ENCODE data around the gene CUX1.
"Not testable (repeated sequence)": the region's sequence is repeated elsewhere in the genome, so short reads cannot be mapped to it uniquely, and the experiment has no call there.

Gene CUX1

DNA sequence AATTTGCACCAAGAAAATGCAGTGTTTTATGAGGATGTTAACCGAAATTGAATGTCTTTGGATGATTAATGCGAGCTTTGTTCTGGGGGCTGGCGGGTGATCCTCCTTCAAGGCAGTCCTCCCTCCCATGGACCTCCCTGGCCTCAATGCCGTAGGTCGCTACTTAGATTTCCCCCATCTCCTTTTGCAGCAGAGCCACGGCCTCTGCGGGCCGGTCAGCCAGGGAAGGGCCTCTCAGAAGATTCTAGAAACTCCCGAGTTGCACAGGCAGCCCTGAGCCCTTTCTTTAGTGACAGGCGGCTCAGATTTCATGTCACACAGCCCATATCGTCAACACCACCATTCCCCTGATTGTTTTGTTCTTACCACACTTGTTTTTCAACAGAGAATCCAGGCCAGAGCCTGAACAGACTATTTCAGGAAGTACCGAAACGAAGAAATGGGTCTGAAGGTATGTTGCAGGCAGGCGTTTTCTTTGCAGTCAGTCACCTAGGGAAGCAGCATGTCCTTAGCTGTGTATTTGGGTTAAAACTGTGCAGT is 381.1 kb downstream of the CUX1 start:
- DNase-seq: no peak

GRCh38 chr7:102201576-102201975 is 384.1 kb downstream of the CUX1 start:
- no peak for DNase-seq

GRCh38 chr7:102202556-102202955 is 385.1 kb downstream of the CUX1 start:
- DNase-seq: no peak

GRCh38 chr7:102203218-102203617 is 385.8 kb downstream of the CUX1 start:
- no peak for DNase-seq

GRCh38 chr7:102204212-102204611 is 386.8 kb downstream of the CUX1 start:
- DNase-seq: no peak

GRCh38 chr7:102205915-102206314 is 388.5 kb downstream of the CUX1 start:
- DNase-seq: no peak

GRCh38 chr7:102208826-102209225 is 391.4 kb downstream of the CUX1 start:
- DNase-seq: no peak

DNA sequence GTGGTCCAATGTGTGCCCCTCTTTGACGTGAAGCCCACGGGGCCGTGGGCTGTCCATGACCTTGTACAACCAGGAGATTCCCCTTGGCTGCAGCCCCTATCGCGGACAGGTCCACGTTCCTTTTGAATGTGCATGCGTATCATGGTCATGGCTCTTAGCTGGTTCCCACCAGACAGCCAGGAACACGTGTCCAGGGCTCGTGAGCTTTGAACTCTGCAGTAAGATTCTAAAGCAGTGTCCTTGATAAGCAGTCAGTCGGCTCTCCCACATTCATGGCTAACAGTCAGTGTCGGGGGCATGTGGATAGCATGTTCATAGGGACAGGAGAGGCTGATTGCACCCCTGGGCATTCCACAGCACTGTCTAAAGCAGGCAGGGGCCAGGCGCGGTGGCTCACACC is 393.4 kb downstream of the CUX1 start:
- no peak for DNase-seq

GRCh38 chr7:102211590-102212550 is 394.4 kb downstream of the CUX1 start:
- no peak for DNase-seq

GRCh38 chr7:102214477-102215072 is 397.1 kb downstream of the CUX1 start:
- DNase-seq: no peak

- DNase-seq: no peak
Measured at GRCh38 chr7:102215256-102215655, 397.8 kb downstream of the CUX1 start.

GRCh38 chr7:102215711-102216110 is 398.3 kb downstream of the CUX1 start:
- no peak for DNase-seq

DNA sequence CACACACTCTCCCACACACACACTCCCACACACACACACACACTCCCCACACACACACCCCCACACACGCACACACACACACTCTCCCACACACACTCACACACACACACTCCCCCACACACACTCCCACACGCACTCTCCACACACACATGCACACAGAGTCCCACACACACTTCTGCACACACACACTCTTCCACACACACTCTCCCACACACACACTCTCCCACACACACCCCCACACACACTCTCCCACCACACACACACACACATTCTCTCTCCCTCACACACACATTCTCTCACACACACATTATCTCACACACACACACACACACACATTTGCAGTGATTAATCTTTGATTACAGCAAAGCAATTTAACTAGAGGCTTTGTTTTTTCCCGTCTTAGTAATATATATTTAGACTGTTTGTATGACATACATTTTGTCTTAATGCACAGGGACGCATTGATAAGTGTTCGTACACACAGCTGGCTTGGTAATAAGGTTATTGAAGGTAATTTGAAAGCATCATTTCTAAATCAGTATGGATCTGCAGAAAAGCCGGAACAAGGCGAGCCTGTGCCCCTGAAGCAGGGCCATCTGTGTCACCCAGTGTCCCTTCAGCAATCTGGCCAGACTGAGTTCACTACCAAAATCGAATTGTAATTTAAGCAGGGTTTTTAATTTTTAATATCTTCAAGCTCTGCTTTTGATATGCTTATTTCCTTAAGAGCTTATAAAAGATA is 399.3 kb downstream of the CUX1 start:
- DNase-seq: no peak

DNA sequence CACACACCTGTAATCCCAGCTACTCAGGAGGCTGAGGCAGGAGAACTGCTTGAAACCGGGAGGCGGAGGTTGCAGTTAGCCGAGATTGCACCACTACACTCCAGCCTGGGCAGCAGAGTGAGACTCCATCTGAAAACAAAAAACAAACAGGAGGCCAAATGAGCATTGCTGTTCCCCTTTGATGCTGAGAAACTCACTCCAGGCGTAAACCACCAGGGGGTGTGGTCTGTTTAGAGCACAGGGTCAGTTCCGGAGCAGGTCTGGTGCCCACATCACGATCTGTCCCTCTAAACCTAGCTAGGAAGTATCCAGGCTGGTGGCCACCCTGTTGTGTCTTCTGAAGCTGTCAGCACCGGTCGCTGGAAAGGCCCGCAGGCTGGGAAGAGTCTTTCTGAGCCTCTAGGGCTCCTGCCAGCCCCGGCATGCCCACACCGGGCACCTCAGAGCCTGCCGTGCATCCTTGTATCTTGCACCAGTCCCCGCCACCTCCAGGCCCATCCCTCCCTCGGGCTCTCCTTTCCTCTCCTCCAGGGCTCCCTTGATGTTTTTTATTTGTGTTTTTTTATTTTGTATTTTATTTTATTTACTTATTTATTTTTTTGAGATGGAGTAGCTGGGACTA is 402.9 kb downstream of the CUX1 start:
- no peak for DNase-seq

- no peak for DNase-seq
Measured at GRCh38 chr7:102220960-102221800, 403.8 kb downstream of the CUX1 start.

GRCh38 chr7:102221961-102222360 is 404.5 kb downstream of the CUX1 start:
- DNase-seq: no peak

- no peak for DNase-seq
Measured at GRCh38 chr7:102222445-102222844, 405.0 kb downstream of the CUX1 start.

- DNase-seq: no peak
Measured at GRCh38 chr7:102223184-102223583, 405.8 kb downstream of the CUX1 start.

GRCh38 chr7:102225025-102225424 is 407.6 kb downstream of the CUX1 start:
- DNase-seq: no peak

DNA sequence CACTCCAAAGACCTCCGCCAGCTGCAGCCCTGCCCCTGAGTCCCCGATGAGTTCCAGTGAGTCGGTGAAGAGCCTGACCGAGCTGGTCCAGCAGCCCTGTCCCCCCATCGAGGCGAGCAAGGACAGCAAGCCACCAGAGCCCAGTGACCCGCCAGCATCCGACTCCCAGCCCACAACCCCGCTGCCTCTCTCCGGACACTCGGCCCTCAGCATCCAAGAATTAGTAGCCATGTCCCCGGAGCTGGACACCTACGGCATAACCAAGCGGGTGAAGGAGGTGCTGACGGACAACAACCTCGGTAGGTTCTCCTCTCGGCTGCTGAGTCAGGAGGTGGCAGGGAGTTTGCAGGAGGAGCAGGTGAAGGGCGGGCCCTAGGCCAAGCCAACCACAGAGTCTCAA is 409.9 kb downstream of the CUX1 start:
- DNase-seq: no peak

DNA sequence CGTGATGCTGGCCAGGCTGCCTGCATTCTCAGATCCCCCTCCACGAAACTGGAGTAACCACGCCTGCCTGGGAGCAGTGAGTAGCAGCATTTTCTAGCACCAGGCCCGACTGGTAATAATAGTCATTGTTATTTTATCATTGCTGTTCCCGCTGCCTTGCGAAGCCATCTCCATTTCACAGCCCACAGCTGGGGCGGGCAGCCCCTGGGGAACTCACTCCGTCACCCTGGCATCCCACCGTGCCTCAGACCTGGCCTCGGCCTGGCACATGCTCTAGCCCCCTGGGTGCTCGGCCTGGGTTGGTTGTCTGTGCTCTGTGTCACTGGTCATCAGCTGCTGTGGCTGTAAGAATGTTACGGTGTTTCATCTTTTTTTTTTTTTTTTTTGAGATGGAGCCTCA is 411.5 kb downstream of the CUX1 start:
- DNase-seq: no peak

DNA sequence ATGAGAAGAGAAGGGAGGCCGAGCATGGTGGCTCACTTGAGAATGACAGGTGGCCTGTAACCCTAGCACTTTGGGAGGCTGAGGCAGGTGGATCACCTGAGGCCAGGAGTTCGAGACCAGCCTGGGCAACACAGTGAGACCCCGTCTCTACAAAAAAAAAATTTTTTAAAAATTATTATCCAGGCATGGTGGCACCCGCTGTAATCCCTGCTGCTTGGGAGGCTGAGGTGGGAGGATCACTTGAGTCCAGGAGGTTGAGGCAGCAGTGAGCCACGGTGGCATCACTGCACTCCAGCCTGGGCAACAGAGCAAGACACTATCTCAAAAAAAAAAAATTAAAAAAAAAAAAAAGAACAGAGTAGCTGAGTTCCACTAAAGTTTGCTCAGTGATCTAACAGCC is 412.7 kb downstream of the CUX1 start:
- DNase-seq: not testable (repeated sequence)
